HUES64 (cell line): ENCODE data around the gene ARHGAP26.

ENCODE experiments used
- H3K27ac ChIP-seq: 2 replicates; pipeline ENCODE4 v1.7.0; 2013; ENCODE audit warnings: low read depth, low read length, inconsistent platforms
- H3K27me3 ChIP-seq: 2 replicates; pipeline ENCODE4 v1.6.1; 2013; ENCODE audit warnings: mild to moderate bottlenecking, low read length; ENCODE audit not compliant: insufficient read depth
- H3K36me3 ChIP-seq: 2 replicates; pipeline ENCODE4 v1.6.1; 2013; ENCODE audit warnings: mild to moderate bottlenecking, low read length; ENCODE audit not compliant: insufficient read depth
- H3K4me1 ChIP-seq: 2 replicates; pipeline ENCODE4 v1.6.1; 2013; ENCODE audit warnings: mild to moderate bottlenecking, low read length, moderate library complexity; ENCODE audit not compliant: insufficient read depth
- H3K4me3 ChIP-seq: 2 replicates; pipeline ENCODE4 v1.5.1; 2013; ENCODE audit warnings: mild to moderate bottlenecking, low read length, moderate library complexity
- H3K9ac ChIP-seq: 2 replicates; pipeline ENCODE4 v1.6.1; 2013; ENCODE audit warnings: mild to moderate bottlenecking, low read depth, low read length
- H3K9me3 ChIP-seq: 2 replicates; pipeline ENCODE4 v1.6.1; 2013; ENCODE audit warnings: low read depth, low read length; ENCODE audit not compliant: insufficient read depth
- WGBS: fragments of 150-250, 120-280 bp; methylation state at CpG from one replicate; pipeline ENCODE4 v1.1.7; 2013; ENCODE audit warnings: missing lambda C conversion rate; 5-methylcytosine and 5-hydroxymethylcytosine counted together

ARHGAP26 gene

DNA sequence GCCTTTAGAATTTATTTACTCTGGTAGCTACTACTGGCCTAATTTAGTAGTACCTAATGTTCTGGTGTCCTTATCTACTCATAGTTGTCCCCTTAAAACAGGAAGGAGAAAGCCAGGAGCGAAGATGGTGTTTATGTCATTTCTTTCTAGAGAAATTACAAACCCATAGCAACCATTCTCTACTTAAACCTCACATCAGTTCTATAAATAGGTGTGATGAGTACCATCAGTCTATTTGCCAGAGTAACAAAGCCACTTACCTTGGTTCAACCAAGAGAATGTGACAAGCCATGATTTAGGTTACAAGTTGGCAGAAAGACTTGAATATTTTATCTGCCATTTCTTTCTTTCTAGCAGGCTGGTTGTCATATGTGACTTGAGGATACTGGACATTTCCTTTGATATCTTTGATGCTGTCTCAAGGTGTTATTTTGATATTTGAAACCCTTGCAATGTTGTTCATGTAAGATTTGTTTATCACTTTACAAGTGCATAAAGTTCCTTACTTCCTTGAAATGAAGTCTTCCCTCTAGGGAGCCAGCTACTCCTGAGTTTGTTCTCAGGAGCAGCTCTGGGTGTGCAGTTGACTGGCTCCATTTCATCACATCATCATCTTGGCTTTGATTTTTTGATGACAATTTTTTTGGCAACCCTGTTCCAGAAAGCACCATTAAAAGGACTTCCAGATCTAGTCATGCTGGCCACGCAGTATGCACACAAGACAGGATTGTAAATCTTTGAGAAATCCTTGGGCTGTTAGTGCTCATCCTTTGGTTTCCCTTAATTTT, 286.8 kb downstream of the ARHGAP26 start:
- Histone ChIP-seq H3K9ac (no peak overlapping the region), H3K4me1 (peaks cover 7% of the 10 kb centered on the region), H3K4me3 (no peak overlapping the region), H3K27me3 (no peaks in the 10 kb centered on the region), H3K36me3 (peaks cover 29% of the 10 kb centered on the region), H3K27ac (no peak overlapping the region), H3K9me3 (no peaks in the 10 kb centered on the region)
- 100% methylated on average over 1 of the region's 2 CpGs for WGBS

- Histone ChIP-seq H3K36me3 (peaks cover 29% of the 10 kb centered on the region), H3K27me3 (no peaks in the 10 kb centered on the region), H3K27ac (no peak overlapping the region), H3K4me1 (peaks cover 7% of the 10 kb centered on the region), H3K9ac (no peak overlapping the region), H3K9me3 (no peaks in the 10 kb centered on the region), H3K4me3 (no peak overlapping the region)
- 96% methylated on average over 3 of the region's 3 CpGs for WGBS
Measured at GRCh38 chr5:143057580-143057999, 287.4 kb downstream of the ARHGAP26 start.

DNA sequence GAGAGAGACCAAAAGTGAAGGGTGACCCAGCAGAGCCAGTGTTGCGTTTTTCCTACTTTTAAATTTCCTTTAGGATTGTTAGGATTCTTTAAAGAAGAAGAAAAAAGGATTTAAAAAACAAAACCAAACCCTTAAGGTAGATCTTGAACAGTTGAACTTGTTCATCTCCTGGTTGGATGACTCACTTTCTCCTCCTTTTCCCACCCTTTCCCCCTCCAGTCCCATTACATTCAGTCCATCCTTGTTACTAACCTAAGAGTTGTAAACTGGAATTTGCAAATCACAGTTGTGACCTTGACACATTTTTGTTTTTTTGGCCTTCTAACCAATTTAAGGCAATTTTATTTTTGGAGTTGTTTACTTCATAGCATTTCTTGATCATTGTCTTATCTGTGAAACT, 289.2 kb downstream of the ARHGAP26 start:
- no peak overlapping the region for H3K9ac ChIP-seq
- WGBS = 89% methylated on average over 1 of the region's 1 CpG
- H3K27ac ChIP-seq = no peak overlapping the region
- H3K36me3 ChIP-seq = peaks cover 29% of the 10 kb centered on the region
- no peaks in the 10 kb centered on the region for H3K9me3 ChIP-seq
- H3K4me1 ChIP-seq = peaks cover 10% of the 10 kb centered on the region; the same call in 1 of the 2 replicates
- no peaks in the 10 kb centered on the region for H3K27me3 ChIP-seq
- no peak overlapping the region for H3K4me3 ChIP-seq

DNA sequence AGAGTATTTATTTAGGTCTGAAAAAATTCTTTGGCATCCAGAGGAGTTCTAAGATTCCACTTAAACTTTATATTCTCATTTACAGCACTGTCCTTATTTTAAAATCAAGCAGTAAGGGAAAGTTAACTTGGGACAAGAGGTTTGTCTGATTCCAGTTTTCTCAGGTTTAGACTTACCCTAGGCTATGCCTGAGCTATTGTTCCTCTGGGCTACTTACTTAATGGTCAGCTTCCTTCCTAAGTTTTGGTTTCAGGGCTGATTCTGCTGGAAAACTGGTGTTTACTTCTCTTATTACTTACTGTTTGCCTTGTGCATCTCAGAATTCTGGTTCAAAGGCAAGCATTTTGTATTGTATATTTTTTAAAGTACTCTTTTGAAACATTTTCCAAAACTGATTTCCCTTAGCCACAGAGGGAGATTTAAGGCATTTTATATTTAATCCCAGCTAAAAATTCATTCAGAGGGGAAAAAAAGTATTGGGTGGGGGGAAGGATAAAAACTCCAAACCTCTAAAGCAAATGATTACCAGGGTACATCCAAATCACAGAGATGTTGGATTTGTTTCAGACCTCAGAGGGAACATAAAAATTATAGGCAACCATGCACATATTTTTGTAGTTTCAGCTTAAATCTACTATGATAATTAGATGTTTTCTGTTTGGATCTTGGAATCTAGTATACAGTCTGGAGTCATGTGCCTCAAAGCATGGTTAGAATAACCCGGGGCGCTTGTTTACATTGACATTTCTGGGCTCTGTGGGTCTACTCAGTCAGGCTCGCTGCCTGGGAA, 290.0 kb downstream of the ARHGAP26 start:
- Histone ChIP-seq H3K27ac (no peak overlapping the region), H3K9ac (no peak overlapping the region), H3K9me3 (no peaks in the 10 kb centered on the region), H3K36me3 (peaks cover 22% of the 10 kb centered on the region), H3K4me1 (peaks cover 10% of the 10 kb centered on the region; the same call in 1 of the 2 replicates), H3K4me3 (no peak overlapping the region), H3K27me3 (no peaks in the 10 kb centered on the region)
- WGBS = 90% methylated on average over 3 of the region's 3 CpGs

- Histone ChIP-seq H3K27me3 (no peaks in the 10 kb centered on the region), H3K27ac (no peak overlapping the region)
Measured at GRCh38 chr5:143061161-143061945, 291.2 kb downstream of the ARHGAP26 start.

DNA sequence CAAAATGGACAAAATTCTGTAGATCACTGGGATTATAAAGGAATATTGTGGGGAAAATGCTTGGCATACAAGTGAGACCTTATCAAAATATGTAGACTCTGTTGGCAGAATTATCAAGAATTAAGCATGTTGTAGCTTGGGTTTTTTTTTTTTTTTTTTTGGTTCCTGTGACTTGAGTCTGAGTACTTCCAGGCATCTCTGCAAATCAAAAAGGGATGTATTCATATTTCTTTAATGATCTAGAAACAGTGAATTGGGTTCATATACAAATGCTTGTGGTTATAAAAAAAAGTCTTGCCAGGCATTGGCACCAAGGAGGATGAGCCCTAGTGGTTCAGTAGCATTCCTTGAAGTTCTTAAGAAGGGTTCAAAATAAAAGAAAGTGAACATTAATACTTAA, 292.2 kb downstream of the ARHGAP26 start:
- Histone ChIP-seq H3K4me1 (peaks cover 17% of the 10 kb centered on the region), H3K27ac (no peak overlapping the region), H3K4me3 (no peak overlapping the region), H3K9me3 (no peaks in the 10 kb centered on the region), H3K27me3 (no peaks in the 10 kb centered on the region), H3K36me3 (peaks cover 14% of the 10 kb centered on the region), H3K9ac (no peak overlapping the region)

More at GRCh38 chr5:143061161-143061945, 291.2 kb downstream of the ARHGAP26 start:
- Histone ChIP-seq H3K9me3 (no peaks in the 10 kb centered on the region), H3K36me3 (peaks cover 20% of the 10 kb centered on the region), H3K4me1 (peaks cover 10% of the 10 kb centered on the region; the same call in 1 of the 2 replicates), H3K4me3 (no peak overlapping the region), H3K9ac (no peak overlapping the region)
- whole genome bisulfite sequencing = 84% methylated on average over 3 of the region's 5 CpGs

- Histone ChIP-seq H3K27ac (no peak overlapping the region), H3K9me3 (no peaks in the 10 kb centered on the region), H3K27me3 (no peaks in the 10 kb centered on the region), H3K36me3 (peaks cover 7% of the 10 kb centered on the region; the same call in 1 of the 2 replicates), H3K4me1 (peaks cover 17% of the 10 kb centered on the region), H3K4me3 (no peak overlapping the region), H3K9ac (no peak overlapping the region)
- 88% methylated on average over 7 of the region's 7 CpGs for WGBS
Measured at GRCh38 chr5:143063175-143063970, 293.2 kb downstream of the ARHGAP26 start.

DNA sequence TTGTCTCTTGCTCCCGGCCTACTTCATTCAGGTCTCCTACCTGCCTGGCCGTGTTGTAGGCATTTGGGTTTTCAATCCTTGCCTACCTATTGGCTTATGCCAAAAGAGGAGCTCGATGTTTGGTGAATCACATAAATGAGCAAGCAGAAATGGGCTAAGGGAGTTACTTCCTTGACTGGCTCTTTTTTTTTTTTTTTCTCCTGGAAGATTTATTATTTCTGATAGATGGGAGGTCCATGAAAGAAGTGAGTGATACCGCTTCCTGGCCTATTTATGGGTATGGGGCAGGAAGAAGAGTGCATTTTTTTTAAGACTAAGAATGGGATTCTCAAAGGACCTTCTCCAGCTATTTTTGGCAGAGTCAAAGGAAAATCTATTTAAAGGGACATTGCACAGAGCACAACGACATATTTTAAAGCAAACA, 294.1 kb downstream of the ARHGAP26 start:
- Histone ChIP-seq H3K9me3 (no peaks in the 10 kb centered on the region), H3K27me3 (no peaks in the 10 kb centered on the region), H3K4me3 (no peak overlapping the region), H3K36me3 (peaks cover 11% of the 10 kb centered on the region; the same call in 1 of the 2 replicates), H3K9ac (no peak overlapping the region), H3K27ac (no peak overlapping the region), H3K4me1 (peaks cover 17% of the 10 kb centered on the region)
- 94% methylated on average over 4 of the region's 5 CpGs for WGBS

DNA sequence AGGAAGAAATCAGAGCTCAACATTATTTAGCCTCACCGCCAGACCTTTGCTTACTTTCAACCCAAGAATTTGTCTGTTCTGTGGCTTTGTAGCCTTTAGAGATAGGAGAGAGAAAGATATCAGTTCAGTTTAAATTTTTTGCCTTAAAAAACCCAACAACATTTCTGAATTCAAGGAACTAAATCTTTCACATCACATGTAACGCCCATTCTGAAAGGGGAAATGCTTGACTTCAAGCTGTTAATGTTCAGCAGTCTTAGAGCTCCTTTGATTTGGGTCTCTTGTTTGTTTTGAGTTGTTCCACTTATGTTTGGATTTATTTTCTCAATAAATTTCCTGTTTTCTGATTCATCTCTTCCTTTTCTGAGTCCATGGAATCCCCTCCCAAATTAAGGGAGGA, 294.5 kb downstream of the ARHGAP26 start:
- peaks cover 17% of the 10 kb centered on the region for H3K4me1 ChIP-seq

DNA sequence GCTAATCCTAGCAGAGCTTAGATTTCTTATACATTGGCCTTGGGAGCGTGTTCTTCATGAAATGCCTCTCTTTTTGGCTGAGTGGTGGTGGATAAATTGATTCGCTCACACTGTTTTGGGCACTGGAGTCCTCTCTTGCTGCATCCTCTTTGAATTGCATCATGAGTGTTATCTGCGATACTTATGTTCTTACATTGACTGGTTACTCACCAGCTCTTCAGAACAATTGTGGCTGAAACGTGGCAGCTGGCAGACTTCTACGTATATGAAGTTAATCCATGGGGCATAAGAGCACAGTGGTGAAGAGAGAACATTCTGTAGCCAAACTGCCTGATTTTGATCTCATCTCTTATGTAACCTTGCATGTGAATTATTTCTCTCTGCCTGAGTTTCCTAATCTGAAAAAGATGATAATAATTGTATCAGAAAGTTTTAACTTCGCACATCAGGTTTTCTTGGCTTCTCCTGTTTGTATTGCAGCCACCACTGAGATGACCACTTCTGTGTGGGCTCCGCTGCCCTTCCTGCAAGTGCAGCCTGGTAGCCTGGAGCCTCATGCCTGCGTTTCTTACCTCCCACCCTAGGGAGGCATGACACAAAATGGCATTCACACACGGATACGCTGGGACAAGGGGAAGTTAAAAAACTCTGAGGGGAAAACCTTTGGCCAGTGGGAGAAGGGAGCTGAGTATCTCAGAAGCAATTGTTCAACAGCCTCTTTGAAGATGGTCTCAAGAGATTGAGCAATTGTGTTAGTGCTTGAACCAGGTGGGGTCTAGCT, 295.2 kb downstream of the ARHGAP26 start:
- Histone ChIP-seq H3K4me1 (peaks cover 12% of the 10 kb centered on the region), H3K27me3 (no peaks in the 10 kb centered on the region), H3K27ac (no peak overlapping the region), H3K36me3 (peaks cover 11% of the 10 kb centered on the region; the same call in 1 of the 2 replicates), H3K9ac (no peak overlapping the region), H3K9me3 (no peaks in the 10 kb centered on the region), H3K4me3 (no peak overlapping the region)
- WGBS = 94% methylated on average over 10 of the region's 10 CpGs

More for the DNA sequence above, 294.5 kb downstream of the ARHGAP26 start:
- H3K9ac ChIP-seq = no peak overlapping the region
- H3K4me3 ChIP-seq = no peak overlapping the region
- no peaks in the 10 kb centered on the region for H3K27me3 ChIP-seq
- H3K9me3 ChIP-seq = no peaks in the 10 kb centered on the region
- WGBS = 85% methylated on average over 1 of the region's 2 CpGs
- peaks cover 11% of the 10 kb centered on the region; the same call in 1 of the 2 replicates for H3K36me3 ChIP-seq
- no peak overlapping the region for H3K27ac ChIP-seq
